ENCODE results near the gene THOP1. TPM values are rescaled to one million over a fixed set of nuclear protein-coding genes. Genes with fewer than 3 reads are reported as not detected.

THOP1 gene
- total RNA-seq, 1 donor from 2014 or later: 56.8 TPM

DNA sequence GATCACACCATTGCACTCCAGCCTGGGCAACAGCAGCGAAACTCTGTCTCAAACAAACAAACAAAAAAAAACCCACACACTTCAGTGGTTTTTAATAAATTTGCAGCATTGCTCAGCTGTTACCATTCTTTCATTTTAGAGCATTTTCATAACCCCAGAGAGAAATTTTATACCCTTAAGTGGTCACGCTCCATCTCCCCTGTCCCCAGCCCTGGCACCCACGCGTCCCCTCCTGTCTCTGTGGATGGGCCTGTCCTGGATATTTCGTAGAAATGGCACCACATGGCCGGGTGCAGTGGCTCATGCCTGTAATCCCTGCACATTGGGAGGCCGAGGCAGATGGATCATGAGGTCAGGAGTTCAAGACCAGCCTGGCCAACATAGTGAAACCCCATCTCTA lies 7.8 kb downstream of the THOP1 start:
- DNase-seq (ENCODE audit: low spot score): no peak
- Mint-ChIP-seq H3K4me3 (ENCODE audit: unreplicated experiment) (no peak overlapping the region), H3K9me3 (ENCODE audit: unreplicated experiment) (no peaks in the 10 kb centered on the region), H3K27ac (ENCODE audit: unreplicated experiment) (no peak overlapping the region), H3K27me3 (ENCODE audit: unreplicated experiment) (peaks cover 8% of the 10 kb centered on the region), H3K4me1 (ENCODE audit: unreplicated experiment) (no peaks in the 10 kb centered on the region), H3K36me3 (ENCODE audit: low read depth, unreplicated experiment) (peaks cover 16% of the 10 kb centered on the region)
- TF ChIP-seq, protein P1, sequence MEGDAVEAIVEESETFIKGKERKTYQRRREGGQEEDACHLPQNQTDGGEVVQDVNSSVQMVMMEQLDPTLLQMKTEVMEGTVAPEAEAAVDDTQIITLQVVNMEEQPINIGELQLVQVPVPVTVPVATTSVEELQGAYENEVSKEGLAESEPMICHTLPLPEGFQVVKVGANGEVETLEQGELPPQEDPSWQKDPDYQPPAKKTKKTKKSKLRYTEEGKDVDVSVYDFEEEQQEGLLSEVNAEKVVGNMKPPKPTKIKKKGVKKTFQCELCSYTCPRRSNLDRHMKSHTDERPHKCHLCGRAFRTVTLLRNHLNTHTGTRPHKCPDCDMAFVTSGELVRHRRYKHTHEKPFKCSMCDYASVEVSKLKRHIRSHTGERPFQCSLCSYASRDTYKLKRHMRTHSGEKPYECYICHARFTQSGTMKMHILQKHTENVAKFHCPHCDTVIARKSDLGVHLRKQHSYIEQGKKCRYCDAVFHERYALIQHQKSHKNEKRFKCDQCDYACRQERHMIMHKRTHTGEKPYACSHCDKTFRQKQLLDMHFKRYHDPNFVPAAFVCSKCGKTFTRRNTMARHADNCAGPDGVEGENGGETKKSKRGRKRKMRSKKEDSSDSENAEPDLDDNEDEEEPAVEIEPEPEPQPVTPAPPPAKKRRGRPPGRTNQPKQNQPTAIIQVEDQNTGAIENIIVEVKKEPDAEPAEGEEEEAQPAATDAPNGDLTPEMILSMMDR (IDR thresholded peaks at IDR 0.05; ENCODE audit: unreplicated experiment): no peak

DNA sequence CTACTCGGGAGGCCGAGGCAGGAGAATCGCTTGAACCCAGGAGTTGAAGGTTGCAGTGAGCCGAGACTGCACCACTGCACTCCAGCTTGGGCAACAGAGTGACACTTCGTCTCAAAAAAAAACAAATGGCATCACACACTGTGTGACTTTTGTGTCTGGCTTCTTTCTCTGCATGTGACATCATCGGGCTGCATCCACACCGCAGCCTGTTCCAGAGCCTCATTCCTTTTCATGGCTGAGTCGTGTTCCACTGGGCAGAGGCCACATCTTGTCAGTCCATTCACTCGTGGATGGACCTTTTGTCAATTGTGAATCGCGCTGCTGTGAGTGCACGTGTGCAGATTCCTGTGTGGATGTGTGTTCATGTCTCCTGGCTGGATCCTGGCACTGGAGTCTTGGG lies 8.3 kb downstream of the THOP1 start:
- TF ChIP-seq, protein P1 (IDR thresholded peaks at IDR 0.05; ENCODE audit: unreplicated experiment): no peak
- peaks cover 16% of the 10 kb centered on the region for H3K36me3 Mint-ChIP-seq (ENCODE audit: low read depth, unreplicated experiment)
- H3K27ac Mint-ChIP-seq (ENCODE audit: unreplicated experiment): no peak overlapping the region
- no peak for DNase-seq (ENCODE audit: low spot score)
- no peak overlapping the region for H3K4me3 Mint-ChIP-seq (ENCODE audit: unreplicated experiment)
- no peaks in the 10 kb centered on the region for H3K4me1 Mint-ChIP-seq (ENCODE audit: unreplicated experiment)
- H3K27me3 Mint-ChIP-seq (ENCODE audit: unreplicated experiment): peaks cover 8% of the 10 kb centered on the region
- no peaks in the 10 kb centered on the region for H3K9me3 Mint-ChIP-seq (ENCODE audit: unreplicated experiment)

DNA sequence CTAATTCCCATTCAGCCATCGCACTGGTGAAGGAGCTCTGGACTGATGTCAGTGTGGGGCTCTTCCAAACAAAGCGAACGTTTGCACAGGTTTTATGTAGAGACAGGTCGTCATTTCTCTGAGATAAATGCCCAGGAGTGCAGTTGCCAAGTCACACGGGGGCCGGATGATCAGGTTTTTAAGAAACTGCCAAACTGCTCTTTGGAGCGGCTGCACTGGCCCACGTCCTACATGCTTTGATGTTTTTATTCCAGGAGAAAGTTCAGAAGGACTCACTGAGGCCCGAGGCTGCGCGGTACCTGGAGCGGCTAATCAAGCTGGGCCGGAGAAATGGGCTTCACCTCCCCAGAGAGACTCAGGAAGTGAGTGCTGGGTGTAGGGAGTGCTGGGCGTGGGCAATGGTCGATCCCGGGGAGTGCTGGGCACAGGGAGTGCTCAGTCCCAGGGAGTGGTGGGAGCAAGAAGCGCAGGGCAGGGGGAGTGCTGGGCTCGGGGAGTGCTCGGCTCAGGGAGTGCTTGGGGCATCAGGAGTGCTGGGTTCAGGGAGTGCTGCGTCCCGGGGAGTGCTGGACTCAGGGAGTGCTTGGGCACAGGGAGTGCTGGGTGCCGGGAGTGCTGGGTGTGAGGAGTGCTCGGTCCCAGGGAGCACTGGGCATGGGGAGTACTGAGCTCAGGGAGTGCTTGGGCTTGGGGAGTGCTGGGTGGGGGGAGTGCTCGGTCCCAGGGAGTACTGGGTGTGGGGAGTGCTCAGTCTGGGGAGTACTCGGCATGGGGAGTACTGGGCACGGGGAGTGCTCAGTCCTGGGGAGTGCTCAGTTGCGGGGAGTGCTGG lies 10.7 kb downstream of the THOP1 start:
- no peaks in the 10 kb centered on the region for H3K9me3 Mint-ChIP-seq (ENCODE audit: unreplicated experiment)
- H3K27me3 Mint-ChIP-seq (ENCODE audit: unreplicated experiment): peaks cover 5% of the 10 kb centered on the region
- peak overlapping the region; percentile 8 for H3K4me3 Mint-ChIP-seq (ENCODE audit: unreplicated experiment)
- TF ChIP-seq, protein P1 (IDR thresholded peaks at IDR 0.05; ENCODE audit: unreplicated experiment): no peak
- peaks cover 20% of the 10 kb centered on the region for H3K36me3 Mint-ChIP-seq (ENCODE audit: low read depth, unreplicated experiment)
- no peak for DNase-seq (ENCODE audit: low spot score)
- no peak overlapping the region for H3K27ac Mint-ChIP-seq (ENCODE audit: unreplicated experiment)
- no peaks in the 10 kb centered on the region for H3K4me1 Mint-ChIP-seq (ENCODE audit: unreplicated experiment)

DNA sequence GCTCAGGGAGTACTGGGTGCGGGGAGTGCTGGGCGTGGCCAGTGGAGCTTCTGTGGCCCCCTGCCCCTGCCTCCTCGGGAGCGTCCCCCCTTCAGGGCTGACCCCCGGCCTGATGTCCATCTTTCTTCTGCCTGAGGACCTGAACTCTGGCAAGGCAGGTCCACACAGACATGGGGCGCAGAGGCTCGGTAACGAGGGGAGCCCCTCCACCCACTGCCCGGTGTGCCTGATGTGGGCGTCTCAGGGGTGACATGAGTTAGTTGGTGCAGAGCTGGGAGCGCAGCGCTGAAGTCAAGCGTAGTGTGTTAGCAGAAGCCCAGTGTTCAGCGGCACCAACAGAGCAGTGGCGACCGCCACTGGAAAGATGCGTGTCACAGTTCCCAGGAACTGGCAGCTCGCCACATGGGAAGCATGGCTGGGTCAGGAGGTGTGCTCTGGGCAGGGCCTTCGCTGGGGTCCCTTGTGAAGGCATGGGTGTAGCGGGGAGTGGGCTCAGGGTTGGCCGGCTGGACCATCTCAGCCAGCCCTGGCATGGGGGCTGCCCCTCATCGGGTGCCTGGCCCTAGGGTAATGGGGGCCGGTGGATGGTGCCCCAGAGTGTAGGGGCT lies 11.5 kb downstream of the THOP1 start:
- H3K9me3 Mint-ChIP-seq (ENCODE audit: unreplicated experiment): no peaks in the 10 kb centered on the region
- peaks cover 22% of the 10 kb centered on the region for H3K36me3 Mint-ChIP-seq (ENCODE audit: low read depth, unreplicated experiment)
- TF ChIP-seq, protein P1 (IDR thresholded peaks at IDR 0.05; ENCODE audit: unreplicated experiment): no peak
- H3K27ac Mint-ChIP-seq (ENCODE audit: unreplicated experiment): no peak overlapping the region
- peaks cover 5% of the 10 kb centered on the region for H3K27me3 Mint-ChIP-seq (ENCODE audit: unreplicated experiment)
- H3K4me1 Mint-ChIP-seq (ENCODE audit: unreplicated experiment): no peaks in the 10 kb centered on the region
- DNase-seq (ENCODE audit: low spot score): no peak
- H3K4me3 Mint-ChIP-seq (ENCODE audit: unreplicated experiment): no peak overlapping the region

DNA sequence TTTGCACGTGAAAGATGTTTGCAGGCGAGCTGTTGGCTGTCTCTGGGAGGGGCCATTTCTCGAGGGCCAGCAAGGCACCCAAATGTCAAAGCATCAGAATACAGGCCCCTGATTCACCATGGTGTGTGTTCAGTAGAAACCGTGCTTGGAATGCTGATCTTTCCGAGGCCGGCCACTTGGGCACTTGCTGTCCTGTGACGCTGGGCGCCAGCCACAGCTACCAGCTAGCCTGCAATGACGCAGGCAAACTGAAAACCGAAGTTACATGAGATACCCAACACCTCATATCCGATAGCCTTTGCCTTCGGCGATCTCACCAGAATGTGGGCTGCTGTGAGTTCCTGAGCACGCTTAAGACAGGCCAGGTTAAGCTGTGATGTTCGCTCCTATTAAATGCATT lies 12.0 kb downstream of the THOP1 start:
- H3K9me3 Mint-ChIP-seq (ENCODE audit: unreplicated experiment): no peaks in the 10 kb centered on the region
- H3K27me3 Mint-ChIP-seq (ENCODE audit: unreplicated experiment): peaks cover 5% of the 10 kb centered on the region
- H3K27ac Mint-ChIP-seq (ENCODE audit: unreplicated experiment): no peak overlapping the region
- H3K4me1 Mint-ChIP-seq (ENCODE audit: unreplicated experiment): no peaks in the 10 kb centered on the region
- peaks cover 22% of the 10 kb centered on the region for H3K36me3 Mint-ChIP-seq (ENCODE audit: low read depth, unreplicated experiment)
- H3K4me3 Mint-ChIP-seq (ENCODE audit: unreplicated experiment): no peak overlapping the region
- DNase-seq (ENCODE audit: low spot score): no peak
- TF ChIP-seq, protein P1 (IDR thresholded peaks at IDR 0.05; ENCODE audit: unreplicated experiment): no peak

All from endothelial cell (in vitro differentiated cells).